NCI-H446 treated with DMSO at 0.1 percent for 48 hours (cell line): ENCODE results near the gene ARID5B.
A peak's percentile ranks its signal among the peaks of the same experiment; 100 is the strongest.

Experiments used
- DNase-seq: peaks from one replicate; lab custom pipeline; 2025; lab: John Stamatoyannopoulos, UW

ARID5B gene

GRCh38 chr10:61991166-61991565 is 89.7 kb downstream of the ARID5B start:
- no peak for DNase-seq

GRCh38 chr10:61992059-61992460 is 90.6 kb downstream of the ARID5B start:
- DNase-seq: no peak

GRCh38 chr10:61992671-61993668 is 91.5 kb downstream of the ARID5B start:
- DNase-seq: no peak

- no peak for DNase-seq
Measured at GRCh38 chr10:61993711-61994401, 92.4 kb downstream of the ARID5B start.

- DNase-seq: no peak
Measured at GRCh38 chr10:61994405-61995219, 93.1 kb downstream of the ARID5B start.

- no peak for DNase-seq
Measured at GRCh38 chr10:61995220-61995503, 93.7 kb downstream of the ARID5B start.

GRCh38 chr10:61998937-61999336 is 97.4 kb downstream of the ARID5B start:
- no peak for DNase-seq

- no peak for DNase-seq
Measured at GRCh38 chr10:62000037-62000603, 98.6 kb downstream of the ARID5B start.

- DNase-seq: no peak
Measured at GRCh38 chr10:62000726-62001125, 99.2 kb downstream of the ARID5B start.

GRCh38 chr10:62001898-62002297 is 100.4 kb downstream of the ARID5B start:
- DNase-seq: no peak

- no peak for DNase-seq
Measured at GRCh38 chr10:62002753-62003152, 101.3 kb downstream of the ARID5B start.

- no peak for DNase-seq
Measured at GRCh38 chr10:62004042-62004441, 102.5 kb downstream of the ARID5B start.

- DNase-seq: no peak
Measured at GRCh38 chr10:62005281-62005680, 103.8 kb downstream of the ARID5B start.

- DNase-seq: no peak
Measured at GRCh38 chr10:62005687-62006086, 104.2 kb downstream of the ARID5B start.

GRCh38 chr10:62007145-62007544 is 105.6 kb downstream of the ARID5B start:
- no peak for DNase-seq

- no peak for DNase-seq
Measured at GRCh38 chr10:62008196-62008595, 106.7 kb downstream of the ARID5B start.

GRCh38 chr10:62008946-62009345 is 107.4 kb downstream of the ARID5B start:
- DNase-seq: no peak

- no peak for DNase-seq
Measured at GRCh38 chr10:62010366-62010765, 108.9 kb downstream of the ARID5B start.

GRCh38 chr10:62011558-62011957 is 110.1 kb downstream of the ARID5B start:
- DNase-seq: no peak

- DNase-seq: no peak
Measured at GRCh38 chr10:62012318-62012717, 110.8 kb downstream of the ARID5B start.

- DNase-seq: no peak
Measured at GRCh38 chr10:62014510-62014909, 113.0 kb downstream of the ARID5B start.

GRCh38 chr10:62015994-62016393 is 114.5 kb downstream of the ARID5B start:
- peak; percentile 8 for DNase-seq
